Measurements from ENCODE around the gene TOP2A.
A peak's percentile ranks its signal among the peaks of the same experiment; 100 is the strongest.

TOP2A gene

GRCh38 chr17:40447806-40448205 lies 30.1 kb upstream of the TOP2A start:
- no peak for TF ChIP-seq CTCF (IDR thresholded peaks at IDR 0.05; ENCODE audit: borderline replicate concordance, control extremely low read depth, extremely low read depth, insufficient read depth, missing control alignments)

GRCh38 chr17:40447148-40447644 lies 29.5 kb upstream of the TOP2A start:
- no peak for TF ChIP-seq CTCF (IDR thresholded peaks at IDR 0.05; ENCODE audit: borderline replicate concordance, control extremely low read depth, extremely low read depth, insufficient read depth, missing control alignments)
- no peak for DNase-seq (ENCODE audit: low spot score)
- in situ Hi-C loops (cut with MboI; ENCODE audit: low sequenced_read_pairs, unreplicated experiment), result loop anchor here (10.0 kb wide), 2 partner anchors 88 to 168 kb away; no protein-coding TSS in a partner anchor

More at GRCh38 chr17:40447806-40448205, 30.1 kb upstream of the TOP2A start:
- no peak for DNase-seq (ENCODE audit: low spot score)
- in situ Hi-C loops (cut with MboI; ENCODE audit: low sequenced_read_pairs, unreplicated experiment), result loop anchor here (10.0 kb wide), 2 partner anchors 87 to 167 kb away; no protein-coding TSS in a partner anchor

GRCh38 chr17:40445751-40446468 lies 28.2 kb upstream of the TOP2A start:
- no peak for TF ChIP-seq CTCF (IDR thresholded peaks at IDR 0.05; ENCODE audit: borderline replicate concordance, control extremely low read depth, extremely low read depth, insufficient read depth, missing control alignments)
- in situ Hi-C loops (cut with MboI; ENCODE audit: low sequenced_read_pairs, unreplicated experiment), result loop anchor here (10.0 kb wide), 2 partner anchors 89 to 169 kb away; no protein-coding TSS in a partner anchor

GRCh38 chr17:40443988-40444899 lies 26.5 kb upstream of the TOP2A start:
- no peak for TF ChIP-seq CTCF (IDR thresholded peaks at IDR 0.05; ENCODE audit: borderline replicate concordance, control extremely low read depth, extremely low read depth, insufficient read depth, missing control alignments)
- in situ Hi-C loops (cut with MboI; ENCODE audit: low sequenced_read_pairs, unreplicated experiment), result loop anchor here (10.0 kb wide), 2 partner anchors 91 to 171 kb away; no protein-coding TSS in a partner anchor
- DNase-seq (ENCODE audit: low spot score), result no peak

More at GRCh38 chr17:40445751-40446468, 28.2 kb upstream of the TOP2A start:
- DNase-seq (ENCODE audit: low spot score), result no peak

- in situ Hi-C loops (cut with MboI; ENCODE audit: low sequenced_read_pairs, unreplicated experiment), result loop anchor here (10.0 kb wide), 2 partner anchors 91 to 171 kb away; no protein-coding TSS in a partner anchor
- TF ChIP-seq CTCF (IDR thresholded peaks at IDR 0.05; ENCODE audit: borderline replicate concordance, control extremely low read depth, extremely low read depth, insufficient read depth, missing control alignments), result peak; percentile 80
- DNase-seq (ENCODE audit: low spot score), result peak; percentile 85
These were observed 25.7 kb upstream of the TOP2A start, which contains the start of gene IGFBP4 for GRCh38 chr17:40443196-40443987. IGFBP4 (plus strand) TSS chr17:40443450; CDS start chr17:40443736, 286 bp downstream.

Data from GM13976 (cell line).